ENCODE measurements around the gene XAGE2.
"Not testable (repeated sequence)": the region's sequence is repeated elsewhere in the genome, so short reads cannot be mapped to it uniquely, and the experiment has no call there.

Gene XAGE2, protein sequence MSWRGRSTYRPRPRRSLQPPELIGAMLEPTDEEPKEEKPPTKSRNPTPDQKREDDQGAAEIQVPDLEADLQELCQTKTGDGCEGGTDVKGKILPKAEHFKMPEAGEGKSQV

DNA sequence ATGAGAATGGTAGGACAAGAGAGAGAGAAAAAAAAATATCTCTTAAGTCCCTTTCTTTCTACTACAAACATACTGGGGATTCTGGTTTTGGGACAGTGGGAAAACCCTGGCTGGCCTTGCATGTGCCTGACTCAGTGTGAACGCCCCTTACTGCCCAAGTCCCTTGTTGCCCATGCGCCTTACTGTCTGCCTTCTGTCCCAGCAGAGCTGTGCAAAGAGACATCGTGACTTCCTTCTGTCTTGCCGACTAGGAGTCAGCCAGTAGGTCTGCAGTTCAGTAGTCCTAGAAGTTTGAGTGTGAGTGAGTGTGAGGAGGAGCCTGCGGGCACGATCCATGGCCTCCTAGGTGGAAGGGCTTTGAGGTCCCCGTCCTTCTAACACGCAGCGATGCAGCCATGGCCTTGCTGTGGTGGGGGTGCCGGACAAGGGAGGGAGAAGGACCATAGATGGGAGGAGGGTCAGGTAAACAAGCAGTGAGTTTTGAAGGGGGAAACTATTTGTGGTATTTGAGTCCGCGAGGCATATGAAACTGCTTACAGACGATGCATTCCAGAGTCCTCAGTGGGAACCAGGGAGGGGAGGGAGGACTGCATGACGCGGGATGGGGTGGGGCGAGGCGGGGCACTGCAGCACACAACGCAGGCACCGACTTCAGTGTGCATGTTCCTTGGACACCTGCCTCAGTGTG is at the start of gene XAGE2:
Gene XAGE2 (plus strand): TSS at position 654 of the 688 bp plus-strand sequence. CDS start 994 bp downstream, outside the sequence.
- no peak for DNase-seq

DNA sequence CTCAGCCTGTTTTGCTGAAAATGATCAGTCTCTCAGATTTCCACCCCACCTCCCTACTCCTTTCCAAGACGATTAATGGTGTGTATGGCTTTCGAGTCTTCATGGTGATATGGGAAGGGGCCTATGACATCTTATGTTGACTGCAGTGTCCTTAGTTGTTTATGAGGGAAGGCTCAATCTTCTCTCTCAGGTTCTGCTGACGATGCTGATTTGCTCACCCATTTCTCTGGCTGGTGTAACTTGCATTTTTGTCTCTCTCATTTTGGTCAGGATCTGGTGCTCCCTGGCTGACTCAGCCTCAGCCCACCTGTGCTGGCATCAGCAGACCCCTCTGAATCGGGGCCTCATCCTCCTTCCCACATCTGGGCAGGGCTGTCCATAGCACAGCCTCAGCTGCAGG is 31.4 kb upstream of the XAGE2 start:
- DNase-seq, result no peak

DNA sequence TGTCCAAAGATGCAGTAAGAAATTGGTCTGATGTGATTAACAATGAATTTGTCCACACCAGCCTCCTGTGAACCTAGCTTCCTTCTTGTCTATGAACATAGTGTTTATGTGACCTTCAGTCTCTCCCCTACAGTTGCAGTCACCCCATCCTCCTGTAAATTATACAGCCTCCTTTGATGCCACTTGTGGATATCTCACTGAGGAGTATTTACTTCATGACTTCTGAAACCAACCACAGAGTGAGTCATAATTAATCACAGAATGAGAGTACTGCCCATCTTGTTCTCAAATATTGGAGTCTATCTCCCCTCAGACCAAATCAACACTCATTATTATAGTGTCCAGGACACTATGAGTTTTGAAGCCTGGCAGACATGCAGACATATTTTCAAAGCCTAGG is 27.3 kb upstream of the XAGE2 start:
- DNase-seq, result no peak

DNA sequence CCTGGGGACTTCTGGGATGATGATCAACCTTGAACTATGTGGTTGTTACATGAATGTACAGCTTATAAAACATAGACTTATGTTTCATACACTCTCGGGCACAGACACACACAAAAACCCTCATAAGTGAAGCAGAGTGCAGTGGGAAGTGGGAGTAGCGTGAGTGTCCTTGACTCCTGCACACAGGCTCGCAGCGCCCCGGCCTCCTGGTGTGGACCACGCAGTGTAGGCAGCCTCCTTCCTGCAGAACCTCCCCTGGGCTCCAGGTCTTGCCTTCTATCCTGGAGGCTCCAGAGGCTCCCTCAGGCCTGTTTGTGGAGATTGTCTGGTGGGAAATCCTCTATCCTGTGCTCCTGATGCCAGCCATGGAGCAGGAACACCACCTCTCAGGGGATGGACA is 25.7 kb upstream of the XAGE2 start:
- DNase-seq, result not testable (repeated sequence)

DNA sequence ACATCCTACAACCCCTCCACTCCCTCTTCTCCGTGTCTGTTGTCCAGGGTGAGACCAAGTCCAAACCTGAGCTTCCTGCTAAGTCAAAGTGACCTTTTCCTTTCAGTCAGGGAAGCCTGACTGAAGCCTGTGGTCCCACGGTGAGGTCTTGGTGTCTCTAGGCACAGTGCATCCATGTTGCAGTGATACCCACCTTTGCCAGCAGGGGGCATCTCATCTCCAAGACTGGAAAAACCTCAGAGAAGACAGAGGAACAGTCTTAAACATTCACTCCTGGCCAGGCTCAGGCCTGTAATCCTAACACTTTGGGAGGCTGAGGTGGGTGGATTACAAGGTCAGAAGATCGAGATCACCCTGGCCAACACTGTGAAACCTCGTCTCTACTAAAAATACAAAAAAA is 23.4 kb upstream of the XAGE2 start:
- DNase-seq, result peak; percentile 83

DNA sequence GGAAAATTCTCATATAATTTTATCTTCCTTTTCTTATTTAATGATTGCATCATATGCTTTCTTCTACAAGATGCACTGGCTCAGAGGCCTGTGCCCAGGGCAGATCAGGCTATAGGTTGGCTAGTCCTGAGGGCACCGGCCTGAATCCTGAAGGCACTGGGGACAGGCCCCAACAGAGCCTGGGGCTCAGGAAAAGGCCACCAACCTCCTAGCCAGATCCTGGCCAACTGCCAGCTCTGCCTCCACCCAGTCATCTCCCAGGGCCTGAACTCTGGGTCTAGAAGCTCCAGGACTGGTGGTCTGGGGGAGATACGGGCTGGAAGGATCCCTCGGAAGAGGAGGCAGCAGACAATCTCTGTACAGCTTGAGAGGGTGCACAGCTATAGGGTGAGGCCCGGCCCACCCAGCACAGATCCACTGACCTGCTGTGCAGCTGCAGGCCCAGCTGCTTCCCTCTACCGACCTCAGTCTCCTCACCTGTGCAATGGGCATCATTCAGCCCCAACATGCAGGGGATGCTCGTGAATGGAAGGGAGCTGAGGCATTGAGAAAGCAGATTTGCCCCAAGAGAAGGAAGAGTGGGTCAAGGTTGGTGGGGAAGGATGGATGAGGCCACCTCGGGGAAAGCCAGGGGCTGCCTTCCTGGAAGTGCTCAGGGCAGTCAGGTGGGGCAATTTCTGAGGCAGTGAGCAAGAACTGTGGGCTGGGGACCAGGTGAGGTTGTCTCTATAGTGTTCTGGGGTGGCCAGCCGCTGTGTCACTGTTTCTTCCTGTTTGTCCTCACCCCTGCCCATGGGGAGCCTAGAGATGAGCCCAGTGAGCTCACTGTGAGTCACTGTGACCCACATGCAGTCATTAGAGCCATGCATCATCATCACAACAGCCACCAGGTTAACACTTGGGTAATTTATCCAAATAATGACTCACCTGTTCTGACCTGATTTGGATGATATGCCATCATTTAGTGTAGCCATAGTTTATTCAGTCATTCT is 22.4 kb upstream of the XAGE2 start:
- DNase-seq, result peak; percentile 44

DNA sequence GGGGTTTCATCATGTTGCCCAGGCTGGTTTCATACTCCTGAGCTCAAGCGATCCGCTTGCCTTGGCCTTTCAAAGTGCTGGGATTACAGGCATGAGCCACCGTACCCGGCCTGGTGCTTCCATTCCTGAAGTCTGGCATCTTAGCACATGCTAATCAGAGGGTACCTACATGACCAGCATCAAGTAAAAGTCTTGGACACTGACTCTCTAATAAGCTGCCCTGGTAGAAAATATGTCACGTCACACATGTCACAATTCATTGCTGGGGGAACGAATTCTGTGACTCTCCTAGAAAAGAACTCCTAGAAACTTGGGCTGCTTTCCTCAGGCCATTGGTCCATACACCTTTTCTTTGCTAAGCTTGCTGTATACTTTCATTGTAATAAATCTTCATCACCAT is 19.1 kb upstream of the XAGE2 start:
- no peak for DNase-seq

DNA sequence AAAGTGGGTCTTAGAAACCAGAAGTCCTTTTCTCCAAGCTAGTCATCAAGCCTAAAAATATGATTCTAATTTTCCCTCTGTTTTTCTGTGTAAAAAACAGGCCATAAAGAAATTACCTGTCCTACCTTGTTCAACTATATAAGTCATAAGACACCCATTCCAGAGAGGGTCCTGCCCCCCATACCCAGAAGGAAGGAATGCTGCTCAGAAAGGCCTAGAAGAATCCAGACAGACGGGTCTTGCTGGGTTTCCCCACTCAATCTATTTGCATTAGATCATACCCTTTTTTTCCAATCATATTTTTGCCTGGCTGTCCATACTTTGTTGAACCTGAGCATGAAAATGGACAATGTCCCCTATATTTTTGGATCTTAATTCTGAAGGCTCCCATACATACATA is 16.3 kb upstream of the XAGE2 start:
- no peak for DNase-seq

DNA sequence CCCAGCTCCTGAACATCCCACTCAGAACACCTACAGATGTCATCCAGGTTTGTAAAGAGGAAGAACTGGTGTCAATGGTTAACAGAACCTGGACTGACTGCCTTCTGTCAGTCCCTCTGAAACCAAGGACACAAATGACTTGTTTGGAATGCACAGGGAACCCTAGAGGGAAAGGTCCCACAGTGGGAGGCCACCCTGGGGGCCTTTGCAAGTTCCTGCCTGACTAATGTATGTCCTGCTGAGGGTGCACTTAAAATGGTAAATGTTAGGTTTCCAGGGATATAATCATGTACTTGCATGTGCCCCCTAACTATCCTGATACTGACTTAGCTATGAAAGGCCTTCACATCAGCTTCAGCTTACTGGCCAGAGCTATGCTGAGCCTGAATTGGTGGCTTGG is 15.0 kb upstream of the XAGE2 start:
- no peak for DNase-seq

DNA sequence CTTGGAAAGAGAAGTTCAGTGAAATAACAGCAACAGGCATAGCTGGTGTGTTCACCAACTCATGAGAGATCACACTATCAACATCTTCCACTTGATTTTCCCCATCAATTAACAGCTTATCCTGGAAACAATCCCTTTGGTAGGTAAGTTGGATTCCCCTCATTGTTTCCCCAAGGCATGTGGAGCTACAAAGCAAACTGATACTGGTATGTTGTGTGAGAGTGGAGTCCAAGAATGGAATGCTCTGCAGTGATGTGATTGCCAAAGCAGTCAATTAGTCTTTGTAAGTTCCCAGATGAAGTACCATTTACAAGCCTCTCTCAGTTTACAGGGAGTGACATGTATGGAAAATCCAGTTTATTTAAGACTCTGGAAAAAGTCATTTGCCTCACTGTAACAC is 13.7 kb upstream of the XAGE2 start:
- DNase-seq, result no peak

DNA sequence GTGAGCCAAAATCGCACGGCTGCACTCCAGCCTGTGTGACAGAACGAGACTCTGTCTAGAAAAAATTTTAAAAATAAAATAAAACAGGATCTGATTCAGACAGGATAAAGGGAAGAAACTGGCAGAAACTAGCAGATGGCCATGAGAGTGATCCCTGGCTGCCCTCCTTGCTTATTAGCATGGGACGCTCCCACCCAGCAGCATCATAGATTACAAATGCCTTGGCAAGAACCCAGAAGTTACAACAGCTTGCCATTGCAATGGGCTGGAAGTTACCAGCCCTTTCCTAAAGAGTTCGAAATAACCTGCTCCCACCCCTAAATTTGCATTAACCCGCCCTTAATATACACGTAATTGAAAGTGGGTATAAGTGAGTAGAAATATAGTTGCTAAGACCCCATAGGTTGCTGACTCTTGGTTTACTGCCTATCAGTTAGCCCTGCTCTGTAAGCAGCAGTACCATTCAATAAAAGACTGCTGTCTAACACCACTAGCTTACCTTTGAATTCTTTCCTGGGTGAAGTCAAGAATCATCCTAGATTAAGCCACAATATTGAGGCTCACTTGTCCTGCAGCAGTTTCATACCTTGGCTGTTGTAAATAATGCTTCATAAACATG is 9.1 kb upstream of the XAGE2 start:
- peak; percentile 85 for DNase-seq

DNA sequence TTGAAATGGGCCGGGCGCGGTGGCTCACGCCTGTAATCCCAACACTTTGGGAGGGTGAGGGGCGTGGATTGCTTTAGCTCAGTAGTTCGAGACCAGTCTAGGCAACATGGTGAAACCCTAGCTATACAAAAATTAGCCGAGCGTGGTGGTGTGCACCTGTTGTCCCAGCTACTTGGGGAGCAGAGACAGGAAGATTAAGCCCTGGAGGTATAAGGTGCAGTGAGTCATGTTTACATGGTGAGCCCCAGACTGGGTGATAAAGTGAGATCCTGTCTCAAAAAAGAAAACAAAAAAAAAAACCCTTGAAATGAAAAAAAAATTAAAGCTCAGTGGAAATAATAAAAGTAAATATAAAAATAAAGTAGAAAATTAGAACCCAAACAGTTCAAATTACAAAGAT is 6.9 kb upstream of the XAGE2 start:
- peak; percentile 21 for DNase-seq

DNA sequence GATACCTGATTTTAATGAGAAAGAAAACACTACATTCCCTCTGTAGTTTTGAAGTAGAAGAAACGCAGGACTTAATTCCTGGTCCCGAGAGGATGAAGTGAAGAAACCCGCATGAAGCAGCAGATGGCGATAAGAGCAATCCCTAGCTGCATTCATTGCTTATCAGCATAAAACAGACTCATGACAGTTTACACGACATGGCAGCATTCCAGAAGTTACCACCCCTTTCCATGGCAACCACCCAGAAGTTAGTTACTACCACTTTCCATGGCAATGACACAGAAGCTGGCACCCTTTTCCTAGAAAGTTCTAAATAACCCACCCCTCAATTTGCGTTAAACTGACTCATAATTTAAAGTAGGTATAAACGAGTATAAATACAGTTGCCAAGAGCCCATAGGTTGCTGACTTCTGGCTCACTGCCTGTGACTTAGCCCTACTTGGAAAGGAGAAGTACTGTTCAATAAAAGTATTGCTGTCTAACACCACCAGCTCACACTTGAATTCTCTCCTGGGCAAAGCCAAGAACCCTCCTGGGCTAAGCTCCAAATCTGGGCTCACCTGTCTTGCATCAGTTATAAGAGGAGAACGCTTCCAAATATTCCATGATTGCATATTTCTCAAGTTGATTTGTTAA is 5.5 kb upstream of the XAGE2 start:
- DNase-seq, result peak; percentile 96

DNA sequence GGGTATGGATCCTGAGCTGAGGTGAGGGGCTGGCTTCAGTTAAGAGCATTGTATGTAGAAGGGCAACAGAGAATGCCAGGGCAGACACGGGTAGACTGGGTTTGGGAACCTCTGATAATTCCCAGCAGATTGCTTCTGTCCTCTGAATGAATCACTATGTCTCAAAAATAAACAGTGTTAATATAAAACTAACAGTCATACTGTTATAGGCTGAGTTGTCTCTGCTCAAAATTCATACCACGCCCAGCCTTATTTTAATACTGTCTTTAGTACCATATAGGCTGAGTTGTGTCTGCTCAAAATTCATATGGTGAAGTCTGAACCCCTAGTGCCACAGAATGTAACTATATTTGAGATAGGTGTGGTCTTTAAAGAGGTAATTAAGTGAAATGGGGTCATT is 10.0 kb downstream of the XAGE2 start:
- no peak for DNase-seq

DNA sequence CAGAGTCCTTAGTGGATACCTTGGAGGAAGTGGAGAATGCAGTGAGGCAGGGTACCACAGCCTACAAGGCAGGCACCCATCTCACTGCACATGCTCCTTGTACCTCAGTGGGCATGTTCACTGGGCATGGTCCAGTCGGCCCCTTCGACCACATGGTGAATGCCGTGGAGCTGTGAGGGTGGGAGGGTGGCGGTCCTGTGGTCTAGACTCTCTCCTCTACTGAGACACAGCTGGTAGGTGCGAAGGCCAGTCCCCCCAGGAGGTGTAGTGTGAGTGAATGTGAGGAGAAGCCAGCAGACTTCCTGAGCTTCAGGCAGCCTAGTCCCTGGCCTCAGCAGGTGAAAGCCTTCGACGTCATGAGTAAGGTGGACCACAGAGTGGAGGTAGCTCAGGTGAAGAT is 12.2 kb downstream of the XAGE2 start:
- no peak for DNase-seq

DNA sequence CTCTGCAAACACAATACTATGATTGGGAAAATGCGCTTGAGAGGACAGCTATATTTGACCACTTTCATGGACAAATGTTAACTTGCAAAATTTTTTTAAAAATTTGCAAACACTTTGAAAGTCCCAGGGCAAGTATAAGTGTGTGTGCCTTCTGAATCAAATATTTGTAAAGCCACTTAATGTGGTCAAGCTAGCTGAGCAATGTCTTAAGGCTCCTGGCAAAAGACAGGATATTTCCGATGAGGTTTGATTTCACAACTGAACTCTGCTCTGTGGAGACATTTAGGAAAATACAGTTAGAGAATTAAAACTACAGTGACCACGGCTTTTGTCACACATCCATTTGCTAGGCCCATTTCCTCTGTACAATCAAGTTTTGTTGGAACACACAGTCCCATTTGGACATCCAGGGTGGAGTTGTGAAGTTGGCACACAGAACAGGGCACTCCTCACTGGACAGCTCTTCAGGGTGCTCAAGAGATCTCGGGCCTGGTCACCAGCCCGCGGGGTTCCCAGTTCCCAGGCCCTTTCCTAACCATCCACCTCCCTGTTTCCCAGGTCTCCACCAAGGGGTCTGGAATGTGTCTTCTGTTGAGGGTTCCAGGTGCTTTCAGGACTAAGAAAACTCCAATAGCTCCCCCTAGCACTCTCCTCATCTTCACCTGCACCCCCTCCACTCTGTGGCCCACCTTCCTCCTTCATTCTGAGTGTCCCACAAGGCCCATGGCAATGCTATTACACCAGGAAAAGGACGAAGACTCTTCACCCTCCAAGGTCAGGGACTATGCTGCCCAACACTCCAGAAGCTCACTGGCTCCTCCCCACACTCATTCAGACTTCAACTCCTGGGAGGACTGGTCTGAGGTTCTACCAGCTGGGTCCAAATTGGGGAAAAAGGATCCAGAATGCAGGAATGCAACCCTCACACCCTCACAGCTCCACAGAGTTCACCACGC is 41.9 kb downstream of the XAGE2 start:
- DNase-seq, result no peak

DNA sequence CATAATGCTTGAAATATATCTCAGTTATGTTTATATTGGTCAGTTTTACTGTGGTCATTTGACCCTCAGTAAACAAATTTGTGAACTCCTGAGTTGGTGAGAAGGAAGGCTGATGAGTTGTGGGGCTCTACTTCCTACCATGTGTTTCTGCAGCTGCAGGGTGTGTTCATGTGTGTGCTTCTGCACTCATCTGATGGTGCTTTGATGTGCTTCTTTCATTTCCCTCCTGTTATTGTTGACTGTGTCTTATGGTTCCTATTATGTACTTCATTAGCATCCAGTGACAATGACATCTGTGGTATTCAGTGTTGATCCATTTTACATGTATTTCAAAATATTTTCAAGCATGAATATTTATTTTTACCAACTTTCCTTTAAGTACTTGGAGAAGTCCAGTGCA is 46.5 kb downstream of the XAGE2 start:
- no peak for DNase-seq

DNA sequence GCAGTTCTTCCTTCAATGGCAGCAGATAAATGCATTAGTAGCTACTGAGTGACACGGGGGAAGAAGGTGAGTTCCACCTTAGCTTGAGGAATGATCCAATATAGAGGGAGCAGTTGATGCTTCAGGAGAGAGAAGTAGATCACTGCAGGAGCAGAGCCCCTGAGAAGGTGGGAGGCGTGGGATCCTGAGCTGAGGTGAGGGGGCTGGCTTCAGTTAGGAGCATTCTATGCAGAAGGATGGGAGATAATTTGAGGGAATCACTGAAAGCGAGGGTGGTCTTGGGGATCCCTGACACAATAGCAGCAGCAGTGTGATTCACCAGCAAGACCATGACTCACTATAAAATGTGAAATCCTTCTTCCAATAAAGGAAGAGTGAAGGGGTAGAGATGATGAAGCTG is 48.0 kb downstream of the XAGE2 start:
- DNase-seq, result no peak

DNA sequence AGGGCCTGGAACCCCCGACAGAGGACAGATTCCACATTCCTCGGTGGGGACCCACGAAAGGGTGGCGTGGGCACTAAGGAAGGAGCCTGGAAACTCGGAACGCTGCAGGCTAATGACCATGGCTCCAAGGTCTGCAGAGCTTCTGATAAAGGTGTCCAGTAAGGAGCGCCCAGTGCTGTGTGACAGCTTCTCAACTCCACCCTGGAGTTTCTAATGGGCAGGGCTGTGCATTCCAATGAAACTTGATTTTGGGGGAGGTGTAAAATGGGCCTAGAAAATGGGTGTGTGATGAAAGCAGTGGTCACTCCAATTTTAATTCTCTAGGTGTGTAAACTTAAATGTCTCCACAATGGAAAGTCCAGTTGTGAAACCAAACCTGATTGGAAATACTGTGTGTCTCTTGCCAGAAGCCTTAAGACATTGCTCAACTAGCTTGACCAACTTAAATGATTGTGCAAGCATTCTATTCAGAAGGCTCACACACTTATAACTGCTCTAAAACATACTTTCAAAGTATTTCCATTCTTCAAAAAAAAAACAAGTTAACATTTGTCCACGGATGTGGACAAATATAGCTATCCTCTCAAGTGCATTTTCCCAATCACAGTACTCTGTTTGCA is 52.1 kb downstream of the XAGE2 start:
- DNase-seq, result no peak

DNA sequence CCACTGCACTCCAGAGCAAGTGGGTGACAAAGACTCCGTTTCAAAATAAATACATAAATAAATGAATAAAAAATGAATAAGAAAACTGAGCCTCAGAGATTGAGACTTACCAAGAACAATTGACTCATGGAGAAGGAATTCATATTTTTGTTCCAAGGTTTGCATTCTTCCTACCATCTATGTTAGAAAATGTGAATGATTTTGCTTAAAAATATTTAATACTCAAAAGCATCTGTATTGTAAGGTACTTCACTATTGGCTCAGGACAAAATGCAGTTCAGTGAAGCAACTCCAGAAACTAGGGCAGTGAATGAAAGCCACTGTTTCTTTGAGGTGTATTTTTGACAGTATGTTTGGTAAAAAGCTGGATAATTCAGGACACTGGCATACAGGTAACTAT is 54.1 kb downstream of the XAGE2 start:
- DNase-seq, result no peak

DNA sequence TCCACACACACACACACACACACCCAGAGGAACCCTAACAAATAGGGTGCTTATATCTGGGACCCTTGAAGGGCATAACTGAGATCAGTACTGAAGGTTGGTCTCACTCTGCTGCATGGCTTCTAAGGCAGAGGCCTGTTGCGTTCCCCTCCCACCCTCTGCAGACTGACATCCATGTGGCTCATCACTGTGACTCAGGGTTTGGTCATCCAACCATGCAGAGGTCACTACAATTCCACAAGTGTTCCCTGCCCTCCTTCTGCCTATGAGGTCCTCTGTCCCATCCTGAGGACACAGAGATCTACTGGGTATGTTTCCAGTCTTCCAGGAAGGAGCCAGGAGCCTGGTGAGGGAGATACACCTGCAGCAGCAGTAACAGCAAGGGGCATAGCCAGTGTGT is 55.8 kb downstream of the XAGE2 start:
- DNase-seq, result no peak
